ENCODE results near the gene RC3H1.
"Not testable (repeated sequence)": the region's sequence is repeated elsewhere in the genome, so short reads cannot be mapped to it uniquely, and the experiment has no call there.

RC3H1 gene

DNA sequence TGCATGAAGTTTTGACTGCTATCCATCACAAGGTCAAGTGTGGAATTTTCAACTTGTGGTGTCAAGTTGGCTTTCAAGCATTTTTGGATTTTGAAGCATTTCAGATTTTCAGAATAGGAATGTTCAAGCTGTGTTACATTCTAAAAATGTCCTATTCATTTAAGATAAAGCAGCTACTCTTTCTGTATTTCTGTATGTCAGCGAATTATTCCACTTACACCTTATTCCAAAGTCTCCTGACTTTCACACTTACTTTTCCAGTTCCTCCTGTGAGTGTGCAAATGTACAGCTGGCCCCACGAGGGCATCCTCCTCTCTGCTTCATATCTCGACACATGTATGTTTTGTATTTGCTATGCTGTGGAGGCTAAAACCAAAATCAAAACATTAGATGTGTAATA is 51.9 kb downstream of the RC3H1 start:
- Histone ChIP-seq H2AFZ (ENCODE audit: low read depth, low read length) (no peak overlapping the region), H3K4me1 (ENCODE audit: insufficient read depth, low read length) (no peaks in the 10 kb centered on the region), H3K27me3 (ENCODE audit: insufficient read depth, low read length) (no peaks in the 10 kb centered on the region), H3K4me3 (ENCODE audit: low read length) (no peak overlapping the region), H3K36me3 (ENCODE audit: insufficient read depth, low read length) (peaks cover 80% of the 10 kb centered on the region), H3K9me3 (ENCODE audit: low read length) (no peaks in the 10 kb centered on the region)

DNA sequence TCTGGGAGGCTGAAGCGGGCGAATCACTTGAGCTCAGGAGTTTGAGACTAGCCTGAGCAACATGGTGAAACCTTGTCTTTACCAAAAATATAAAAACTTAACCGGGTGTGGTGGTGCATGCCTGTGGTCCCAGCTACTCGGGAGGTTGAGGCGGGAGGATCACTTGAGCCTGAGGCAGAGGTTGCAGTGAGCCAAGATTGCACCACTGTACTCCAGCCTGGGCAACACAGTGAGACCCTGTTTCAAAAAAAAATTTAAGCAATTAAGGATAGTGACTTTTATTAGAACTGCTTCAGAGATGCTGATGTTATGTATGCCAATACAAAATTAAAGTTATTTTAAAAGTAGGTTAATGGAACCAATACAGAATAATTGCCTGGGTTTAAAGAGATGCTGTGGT is 56.3 kb downstream of the RC3H1 start:
- H3K4me1 ChIP-seq (ENCODE audit: insufficient read depth, low read length); H3K4me3 ChIP-seq (ENCODE audit: low read length); H3K9me3 ChIP-seq (ENCODE audit: low read length); H2AFZ ChIP-seq (ENCODE audit: low read depth, low read length); H3K27me3 ChIP-seq (ENCODE audit: insufficient read depth, low read length): not testable (repeated sequence)
- H3K36me3 ChIP-seq (ENCODE audit: insufficient read depth, low read length): peaks cover 79% of the 10 kb centered on the region

DNA sequence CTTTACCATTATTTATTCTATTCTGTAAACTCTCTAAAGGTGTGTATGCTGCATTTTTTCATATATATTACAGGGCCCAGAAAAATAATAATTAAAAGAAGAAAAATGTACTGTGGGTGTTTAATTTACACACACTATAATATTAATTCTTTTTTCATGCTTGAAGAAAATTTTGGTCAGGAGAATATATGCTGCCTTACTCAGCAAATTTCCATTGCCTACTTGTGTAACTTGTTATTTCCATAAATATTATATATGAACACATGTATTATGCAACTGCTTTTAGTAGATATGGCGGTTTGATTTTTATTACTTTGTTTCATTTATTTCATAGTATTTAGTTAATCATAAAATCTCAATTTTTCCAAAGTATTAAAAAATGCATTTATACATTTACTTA is 58.7 kb downstream of the RC3H1 start:
- H3K4me3 ChIP-seq (ENCODE audit: low read length): no peak overlapping the region
- no peaks in the 10 kb centered on the region for H3K9me3 ChIP-seq (ENCODE audit: low read length)
- no peak overlapping the region for H2AFZ ChIP-seq (ENCODE audit: low read depth, low read length)
- H3K4me1 ChIP-seq (ENCODE audit: insufficient read depth, low read length): no peaks in the 10 kb centered on the region
- H3K27me3 ChIP-seq (ENCODE audit: insufficient read depth, low read length): no peaks in the 10 kb centered on the region
- H3K36me3 ChIP-seq (ENCODE audit: insufficient read depth, low read length): peaks cover 78% of the 10 kb centered on the region

DNA sequence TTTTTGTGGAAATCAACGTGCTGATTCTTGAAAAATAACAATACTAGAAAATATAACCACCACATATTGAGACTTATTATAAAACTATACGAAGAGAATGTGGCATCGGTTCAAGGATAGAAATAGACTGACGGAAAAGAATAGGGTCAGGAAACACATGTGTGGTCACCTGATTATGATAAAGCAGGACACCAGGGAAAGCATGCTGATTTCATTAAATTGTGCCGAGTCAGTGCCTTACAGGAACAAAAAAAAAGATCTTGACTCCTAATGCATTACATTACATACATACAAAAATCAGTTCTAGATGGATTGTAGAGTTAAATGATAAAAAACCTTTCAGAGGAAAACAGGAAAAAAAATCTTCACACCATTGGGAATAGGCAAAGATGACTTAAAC is 61.5 kb downstream of the RC3H1 start:
- Histone ChIP-seq H3K27me3 (ENCODE audit: insufficient read depth, low read length) (no peaks in the 10 kb centered on the region), H3K9me3 (ENCODE audit: low read length) (no peaks in the 10 kb centered on the region), H3K36me3 (ENCODE audit: insufficient read depth, low read length) (peaks cover 68% of the 10 kb centered on the region), H3K4me1 (ENCODE audit: insufficient read depth, low read length) (no peaks in the 10 kb centered on the region), H2AFZ (ENCODE audit: low read depth, low read length) (no peak overlapping the region), H3K4me3 (ENCODE audit: low read length) (no peak overlapping the region)

DNA sequence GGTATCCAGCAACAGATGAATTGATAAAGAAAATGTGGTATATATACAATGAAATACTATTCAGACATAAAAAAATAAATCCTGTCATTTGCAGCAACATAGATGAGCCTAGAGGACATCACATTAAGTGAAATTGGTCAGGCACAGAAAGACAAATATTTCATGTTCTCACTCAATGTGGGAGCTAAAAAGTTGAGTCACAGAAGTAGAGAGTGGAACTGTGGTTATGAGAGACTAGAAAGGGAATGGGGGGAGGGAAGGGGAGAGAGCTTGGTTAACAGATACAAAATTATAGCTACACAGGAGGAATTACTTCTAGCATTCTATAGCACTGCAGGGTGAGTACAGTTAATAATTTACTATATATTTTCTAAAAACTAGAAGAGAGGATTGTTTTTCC is 68.0 kb downstream of the RC3H1 start:
- no peaks in the 10 kb centered on the region for H3K9me3 ChIP-seq (ENCODE audit: low read length)
- H3K4me3 ChIP-seq (ENCODE audit: low read length): no peak overlapping the region
- H3K36me3 ChIP-seq (ENCODE audit: insufficient read depth, low read length): peaks cover 60% of the 10 kb centered on the region
- H2AFZ ChIP-seq (ENCODE audit: low read depth, low read length): no peak overlapping the region
- no peaks in the 10 kb centered on the region for H3K27me3 ChIP-seq (ENCODE audit: insufficient read depth, low read length)
- H3K4me1 ChIP-seq (ENCODE audit: insufficient read depth, low read length): no peaks in the 10 kb centered on the region

DNA sequence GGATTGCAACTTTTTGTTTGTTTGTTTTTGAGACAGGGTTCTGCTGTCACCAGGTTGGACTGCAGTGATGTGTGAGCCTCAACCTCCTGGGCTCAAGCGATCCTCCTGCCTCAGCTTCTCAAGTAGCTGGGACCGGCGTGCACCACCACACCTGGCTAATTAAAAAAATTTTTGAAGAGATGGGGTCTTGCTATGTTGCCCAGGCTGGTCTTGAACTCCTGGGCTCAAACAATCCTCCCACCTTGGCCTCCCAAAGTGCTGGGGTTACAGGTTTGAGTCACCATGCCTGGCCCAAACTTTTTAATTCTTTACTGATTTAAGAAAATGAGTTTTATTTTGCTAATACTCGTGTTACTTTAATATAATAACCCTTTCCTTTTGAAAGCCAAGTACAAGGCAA is 73.6 kb downstream of the RC3H1 start:
- Histone ChIP-seq H2AFZ (ENCODE audit: low read depth, low read length) (no peak overlapping the region), H3K9me3 (ENCODE audit: low read length) (no peaks in the 10 kb centered on the region), H3K4me3 (ENCODE audit: low read length) (no peak overlapping the region), H3K4me1 (ENCODE audit: insufficient read depth, low read length) (no peaks in the 10 kb centered on the region), H3K27me3 (ENCODE audit: insufficient read depth, low read length) (no peaks in the 10 kb centered on the region), H3K36me3 (ENCODE audit: insufficient read depth, low read length) (peaks cover 85% of the 10 kb centered on the region)

DNA sequence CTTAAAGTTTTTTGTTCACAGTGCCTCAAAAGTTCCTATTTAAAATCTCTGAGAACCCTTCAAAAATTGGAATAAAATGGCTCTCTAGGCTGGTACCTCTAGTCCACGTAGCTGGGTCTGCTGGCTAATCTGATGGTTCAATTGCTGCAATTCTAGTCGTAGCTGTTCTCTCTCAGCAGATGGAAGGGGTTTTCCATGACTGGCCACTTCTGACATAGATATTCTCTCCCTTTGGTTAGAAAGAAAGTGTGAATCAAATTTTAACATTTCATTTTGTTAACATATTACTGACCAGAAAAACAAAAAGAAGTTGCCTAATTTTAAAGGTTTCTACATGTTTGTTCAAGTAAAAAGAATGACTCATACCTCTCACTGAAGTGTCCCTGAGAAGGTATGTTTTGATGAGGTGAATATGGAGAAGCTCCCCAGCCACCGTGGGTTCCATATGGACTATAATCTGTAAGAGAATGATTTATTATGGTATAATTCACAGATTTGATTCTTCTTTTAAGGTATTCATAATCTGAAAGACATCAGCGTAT is 75.7 kb downstream of the RC3H1 start:
- Histone ChIP-seq H3K4me3 (ENCODE audit: low read length) (no peak overlapping the region), H3K9me3 (ENCODE audit: low read length) (peaks cover 5% of the 10 kb centered on the region), H2AFZ (ENCODE audit: low read depth, low read length) (no peak overlapping the region), H3K36me3 (ENCODE audit: insufficient read depth, low read length) (peaks cover 83% of the 10 kb centered on the region), H3K27me3 (ENCODE audit: insufficient read depth, low read length) (no peaks in the 10 kb centered on the region), H3K4me1 (ENCODE audit: insufficient read depth, low read length) (no peaks in the 10 kb centered on the region)

DNA sequence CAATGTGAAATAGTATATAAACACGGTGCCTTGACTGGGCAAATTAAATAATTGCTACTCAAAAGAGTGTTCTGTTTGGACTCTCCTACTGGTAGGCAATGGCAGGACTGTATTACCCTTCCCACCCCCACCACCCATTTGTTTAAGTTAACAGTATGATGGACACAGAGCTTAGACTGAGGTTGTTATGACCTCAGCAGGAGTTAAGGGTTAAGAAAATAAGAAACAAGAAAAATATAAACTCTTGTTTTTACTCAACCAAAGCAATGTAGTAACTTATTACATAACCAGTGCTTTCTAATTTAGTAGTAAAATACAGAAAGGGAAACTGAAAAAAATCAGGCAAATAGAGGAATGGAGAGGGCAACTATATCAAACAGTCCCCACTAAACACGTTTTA is 85.1 kb downstream of the RC3H1 start:
- Histone ChIP-seq H3K27me3 (ENCODE audit: insufficient read depth, low read length) (no peaks in the 10 kb centered on the region), H3K4me1 (ENCODE audit: insufficient read depth, low read length) (no peaks in the 10 kb centered on the region), H3K9me3 (ENCODE audit: low read length) (no peaks in the 10 kb centered on the region), H3K4me3 (ENCODE audit: low read length) (no peak overlapping the region), H3K36me3 (ENCODE audit: insufficient read depth, low read length) (peaks cover 72% of the 10 kb centered on the region), H2AFZ (ENCODE audit: low read depth, low read length) (no peak overlapping the region)

DNA sequence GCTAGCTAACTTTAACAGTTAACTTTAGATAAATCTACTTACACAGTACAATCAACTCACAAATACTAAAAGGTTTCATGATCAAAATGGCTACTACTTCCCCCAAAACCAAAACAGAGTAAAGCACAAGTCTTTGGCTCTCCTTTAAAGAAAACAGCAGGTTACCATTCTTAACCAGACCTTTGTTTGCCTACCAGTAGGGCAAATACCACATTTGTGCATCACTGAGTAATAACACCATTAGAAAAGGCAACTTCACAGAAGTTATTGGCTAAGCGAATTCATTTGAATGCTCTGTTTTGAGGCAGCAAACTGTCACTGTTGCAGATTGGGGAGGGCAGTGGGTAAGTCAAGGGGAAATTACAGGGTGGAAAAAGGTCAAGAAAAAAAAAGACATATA is 87.7 kb downstream of the RC3H1 start:
- H3K27me3 ChIP-seq (ENCODE audit: insufficient read depth, low read length): no peaks in the 10 kb centered on the region
- peaks cover 64% of the 10 kb centered on the region for H3K36me3 ChIP-seq (ENCODE audit: insufficient read depth, low read length)
- no peaks in the 10 kb centered on the region for H3K4me1 ChIP-seq (ENCODE audit: insufficient read depth, low read length)
- H3K4me3 ChIP-seq (ENCODE audit: low read length): no peak overlapping the region
- no peak overlapping the region for H2AFZ ChIP-seq (ENCODE audit: low read depth, low read length)
- H3K9me3 ChIP-seq (ENCODE audit: low read length): no peaks in the 10 kb centered on the region

DNA sequence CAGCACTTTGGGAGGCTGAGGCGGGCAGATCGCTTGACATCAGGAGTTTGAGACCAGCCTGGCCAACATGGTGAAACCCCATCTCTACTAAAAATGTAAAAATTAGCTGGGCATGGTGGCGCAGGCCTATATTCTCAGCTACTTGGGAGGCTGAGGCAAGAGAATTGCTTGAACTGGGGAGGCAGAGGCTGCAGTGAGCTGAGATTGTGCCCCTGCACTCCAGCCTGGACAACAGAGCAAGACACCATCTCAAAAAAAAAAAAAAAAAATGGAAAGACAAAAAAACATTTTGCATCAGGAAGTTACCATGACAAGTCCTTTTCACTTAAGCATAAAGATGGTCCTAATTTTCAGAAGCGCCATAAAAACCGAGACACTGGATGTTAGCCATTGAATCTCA is 91.6 kb downstream of the RC3H1 start:
- not testable (repeated sequence) for H3K27me3 ChIP-seq (ENCODE audit: insufficient read depth, low read length); H3K4me3 ChIP-seq (ENCODE audit: low read length); H2AFZ ChIP-seq (ENCODE audit: low read depth, low read length); H3K9me3 ChIP-seq (ENCODE audit: low read length); H3K4me1 ChIP-seq (ENCODE audit: insufficient read depth, low read length)
- peaks cover 29% of the 10 kb centered on the region for H3K36me3 ChIP-seq (ENCODE audit: insufficient read depth, low read length)

DNA sequence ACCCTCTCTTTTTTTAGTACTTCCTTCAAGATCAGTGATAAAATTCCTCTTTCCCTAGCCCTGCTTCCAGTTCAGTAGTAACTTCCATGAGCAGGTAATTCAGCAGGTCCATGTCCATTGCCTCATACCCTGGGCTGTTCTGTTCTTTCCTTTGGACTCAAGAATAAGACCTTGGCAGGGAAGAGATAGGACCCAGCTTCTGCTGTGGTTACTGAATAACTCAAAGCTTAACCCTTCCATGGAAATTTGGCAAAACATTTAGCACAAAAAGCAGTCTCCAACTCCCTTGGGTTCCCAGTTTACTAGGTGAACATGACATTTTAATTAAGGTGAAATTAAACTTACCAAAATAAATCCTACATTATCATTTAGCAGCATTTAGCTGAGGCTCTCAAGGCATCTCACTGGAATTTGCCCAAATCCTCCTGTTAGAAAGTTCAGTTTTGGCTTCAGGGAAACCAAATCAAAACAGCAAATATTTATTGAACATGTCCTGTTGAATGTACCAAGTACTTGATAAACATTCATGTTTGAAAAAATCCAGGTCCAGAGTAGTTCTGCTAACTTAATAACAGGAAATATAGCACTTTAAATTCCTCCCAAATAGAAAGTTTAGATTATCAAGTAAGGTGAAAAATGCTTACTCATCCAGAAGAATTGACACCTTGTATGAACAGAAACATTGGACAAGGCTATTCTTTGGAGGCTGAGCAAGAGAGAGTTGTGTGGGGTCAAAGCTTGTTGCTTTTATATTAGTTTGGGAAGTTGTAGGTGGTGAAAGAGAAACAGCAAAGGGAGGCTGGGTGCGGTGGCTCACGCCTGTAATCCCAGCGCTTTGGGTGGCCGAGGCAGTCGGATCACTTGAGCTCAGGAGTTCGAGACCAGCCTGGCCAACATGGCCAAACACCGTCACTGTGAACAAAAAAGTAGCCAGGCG is 96.6 kb downstream of the RC3H1 start:
- H2AFZ ChIP-seq (ENCODE audit: low read depth, low read length): no peak overlapping the region
- no peaks in the 10 kb centered on the region for H3K9me3 ChIP-seq (ENCODE audit: low read length)
- H3K27me3 ChIP-seq (ENCODE audit: insufficient read depth, low read length): no peaks in the 10 kb centered on the region
- no peak overlapping the region for H3K4me3 ChIP-seq (ENCODE audit: low read length)
- H3K4me1 ChIP-seq (ENCODE audit: insufficient read depth, low read length): no peaks in the 10 kb centered on the region
- peaks cover 4% of the 10 kb centered on the region for H3K36me3 ChIP-seq (ENCODE audit: insufficient read depth, low read length)

DNA sequence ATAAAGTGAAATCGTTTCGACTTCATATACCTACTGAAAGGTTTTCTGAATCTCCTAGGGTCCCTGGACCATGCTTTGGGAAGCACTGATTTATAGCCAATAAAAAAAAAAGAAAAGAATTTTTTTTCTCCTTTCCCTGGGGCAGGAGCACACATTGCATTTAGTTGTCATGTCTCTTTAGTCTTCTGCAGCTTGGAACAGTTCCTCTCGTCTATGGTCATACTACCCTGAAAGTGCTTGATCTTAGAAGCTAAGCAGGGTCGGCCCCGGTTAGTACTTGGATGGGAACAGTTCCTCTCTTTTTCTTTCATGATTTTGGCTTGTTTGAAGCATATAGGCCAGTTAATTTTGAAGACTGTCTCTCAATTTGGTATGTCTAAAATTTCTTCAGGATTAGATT is 101.3 kb downstream of the RC3H1 start:
- Histone ChIP-seq H3K36me3 (ENCODE audit: insufficient read depth, low read length) (no peaks in the 10 kb centered on the region), H3K4me3 (ENCODE audit: low read length) (no peak overlapping the region), H3K4me1 (ENCODE audit: insufficient read depth, low read length) (no peaks in the 10 kb centered on the region), H2AFZ (ENCODE audit: low read depth, low read length) (no peak overlapping the region), H3K9me3 (ENCODE audit: low read length) (no peaks in the 10 kb centered on the region), H3K27me3 (ENCODE audit: insufficient read depth, low read length) (no peaks in the 10 kb centered on the region)

DNA sequence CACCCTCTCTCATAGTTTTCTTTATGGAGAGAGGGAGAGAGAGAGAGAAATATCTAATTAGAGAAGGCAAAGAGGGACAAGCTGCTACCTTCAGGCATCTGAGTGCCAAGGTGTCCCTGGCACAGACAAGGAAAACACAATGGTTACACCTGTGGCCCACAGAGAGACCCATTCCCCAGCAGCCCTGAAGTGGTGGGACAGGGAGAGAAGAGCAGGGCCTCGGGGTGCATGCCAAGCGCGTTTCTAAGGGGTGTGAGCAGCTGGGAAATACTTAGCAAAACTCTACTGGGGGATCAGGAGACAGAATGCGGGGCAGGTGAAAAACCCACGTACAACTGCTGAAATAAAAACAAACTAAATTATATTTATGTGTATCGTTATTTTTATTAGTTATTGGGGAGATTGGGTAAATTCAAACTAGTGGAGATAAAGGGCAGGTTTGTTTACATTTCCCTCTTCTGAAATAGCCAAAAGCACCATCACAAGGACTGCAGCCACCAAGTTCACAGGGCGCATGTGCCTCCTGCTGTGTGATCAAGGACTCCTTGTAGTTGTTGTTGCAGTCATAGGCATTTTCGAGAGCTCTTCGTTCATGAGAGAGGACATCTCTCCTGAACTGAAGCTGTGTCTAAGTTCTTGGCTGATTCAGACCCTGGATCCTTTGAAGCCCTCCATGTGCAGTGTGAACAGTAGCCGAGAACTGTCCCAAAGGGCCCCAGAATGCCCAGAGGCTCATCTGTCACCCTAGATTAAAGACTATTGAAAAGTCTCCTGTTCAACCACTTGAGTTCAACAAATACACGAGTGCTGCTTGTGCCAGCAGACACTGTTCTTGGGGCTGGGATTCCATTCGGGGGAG is 104.3 kb downstream of the RC3H1 start:
- H3K4me1 ChIP-seq (ENCODE audit: insufficient read depth, low read length): no peaks in the 10 kb centered on the region
- H3K27me3 ChIP-seq (ENCODE audit: insufficient read depth, low read length): no peaks in the 10 kb centered on the region
- no peak overlapping the region for H2AFZ ChIP-seq (ENCODE audit: low read depth, low read length)
- no peaks in the 10 kb centered on the region for H3K36me3 ChIP-seq (ENCODE audit: insufficient read depth, low read length)
- H3K4me3 ChIP-seq (ENCODE audit: low read length): no peak overlapping the region
- no peaks in the 10 kb centered on the region for H3K9me3 ChIP-seq (ENCODE audit: low read length)
